CD4-positive, alpha-beta T cell (primary cell): ENCODE measurements around the gene SPOCK1. TPM values are rescaled to one million over a fixed set of nuclear protein-coding genes. Genes with fewer than 3 reads are reported as not detected.

Experiments used
- ATAC-seq: fragments of 200-7000 bp; cut with Tn5 transposase; one replicate; pipeline ENCODE4 v1.10.0; 2022; ENCODE audit warnings: mild to moderate bottlenecking; ENCODE audit not compliant: poor library complexity
- CTCF ChIA-PET: fragments of 350-600 bp; sonication (Branson Sonifier 250); formaldehyde crosslinking; loops from one replicate; lab custom pipeline; 2021; ENCODE audit warnings: antibody characterized with exemption, inconsistent platforms; lab: Charles Lee
- POLR2A ChIA-PET: fragments of 350-600 bp; sonication (Branson Sonifier 250); formaldehyde crosslinking; loops from one replicate; lab custom pipeline; 2021; ENCODE audit warnings: antibody characterized with exemption, inconsistent platforms; lab: Charles Lee
- DNase-seq, 14 experiments: peaks; one replicate each; pipeline ENCODE4 v3.0.0-alpha.2; 2013 to 2020; ENCODE audit warnings: mixed read lengths in 2 of 14
- H3K27ac ChIP-seq, 2 donors: one replicate each; pipeline versions ENCODE4 v1.5.1 to v1.7.0; 2013; ENCODE audit warnings: low read length in 2 of 2, low read depth in 1 of 2, mild to moderate bottlenecking in 1 of 2
- H3K27me3 ChIP-seq, 2 experiments: 1 replicate in 1 of 2; 2 replicates in 1 of 2; pipeline versions ENCODE4 v1.6.1 to v1.7.0; 2013; ENCODE audit warnings: low read length in 2 of 2, control low read depth in 1 of 2, mild to moderate bottlenecking in 1 of 2, moderate library complexity in 1 of 2; ENCODE audit not compliant: insufficient read depth in 2 of 2, control insufficient read depth in 1 of 2
- H3K36me3 ChIP-seq: one replicate; pipeline ENCODE4 v1.6.1; 2013; ENCODE audit warnings: low read length, control low read depth; ENCODE audit not compliant: insufficient read depth
- H3K4me1 ChIP-seq: one replicate; pipeline ENCODE4 v1.6.1; 2013; ENCODE audit warnings: low read length, control low read depth; ENCODE audit not compliant: insufficient read depth
- H3K4me3 ChIP-seq: one replicate; pipeline ENCODE4 v1.5.1; 2013; ENCODE audit warnings: mild to moderate bottlenecking, low read length, moderate library complexity
- H3K9me3 ChIP-seq, 2 experiments: 1 replicate in 1 of 2; 2 replicates in 1 of 2; pipeline versions ENCODE4 v1.6.1 to v1.7.0; 2013; ENCODE audit warnings: low read length in 2 of 2, mild to moderate bottlenecking in 2 of 2, control low read depth in 1 of 2, moderate library complexity in 1 of 2; ENCODE audit not compliant: control insufficient read depth in 1 of 2, insufficient read depth in 1 of 2
- H3K27ac Mint-ChIP-seq: one replicate; pipeline ENCODE4 v1.8.0; 2020; ENCODE audit warnings: mixed read lengths
- H3K27me3 Mint-ChIP-seq: one replicate; pipeline ENCODE4 v1.8.0; 2021; ENCODE audit warnings: mixed read lengths
- H3K36me3 Mint-ChIP-seq: one replicate; pipeline ENCODE4 v1.8.0; 2021; ENCODE audit warnings: low read depth, mixed read lengths
- H3K4me1 Mint-ChIP-seq: one replicate; pipeline ENCODE4 v1.8.0; 2021; ENCODE audit warnings: low read depth, mixed read lengths
- H3K4me3 Mint-ChIP-seq: one replicate; pipeline ENCODE4 v1.8.0; 2020; ENCODE audit warnings: mild to moderate bottlenecking, mixed read lengths
- H3K9me3 Mint-ChIP-seq: one replicate; pipeline ENCODE4 v1.8.0; 2020; ENCODE audit warnings: mixed read lengths
- intact Hi-C, 2 experiments: fragments of 100-400 bp; cut with DNase I in 1 of 2; cut with micrococcal nuclease in 1 of 2; formaldehyde crosslinking; loops; one replicate each; pipeline versions ENCODE4 v1.15.1 to v1.9.0; 2023 to 2025; cut with DNase I, micrococcal nuclease
- total RNA-seq, 174 experiments: library from RNA in 2 of 174; stranded (reverse) in 2 of 174; gene quantifications; one replicate each; pipeline ENCODE4 v1.2.3 and lab custom pipeline; 2021 to 2026
- TF ChIP-seq, protein P1 (sequence below): fragments of 200-600 bp; IDR thresholded peaks from one replicate; pipeline ENCODE4 v1.8.0; 2022; ENCODE audit warnings: antibody characterized with exemption, mild to moderate bottlenecking

Gene SPOCK1
- total RNA-seq, 2 experiments from 2014 or later = not detected

- H3K9me3 ChIP-seq = no peaks in the 10 kb centered on the region
- no peaks in the 10 kb centered on the region for H3K9me3 Mint-ChIP-seq
- H3K27me3 Mint-ChIP-seq = peaks cover 11% of the 10 kb centered on the region
- DNase-seq (no peak), ATAC-seq (no peak)
- ChIA-PET POLR2A (no interaction called here), CTCF (no interaction called here)
- no peaks in the 10 kb centered on the region for H3K4me1 Mint-ChIP-seq
- intact Hi-C loops = no loop called here
- no peak overlapping the region for H3K27ac Mint-ChIP-seq
- H3K36me3 ChIP-seq = no peaks in the 10 kb centered on the region
- H3K4me1 ChIP-seq = no peaks in the 10 kb centered on the region
- H3K36me3 Mint-ChIP-seq = no peaks in the 10 kb centered on the region
- H3K4me3 ChIP-seq = no peak overlapping the region
- TF ChIP-seq, protein P1, sequence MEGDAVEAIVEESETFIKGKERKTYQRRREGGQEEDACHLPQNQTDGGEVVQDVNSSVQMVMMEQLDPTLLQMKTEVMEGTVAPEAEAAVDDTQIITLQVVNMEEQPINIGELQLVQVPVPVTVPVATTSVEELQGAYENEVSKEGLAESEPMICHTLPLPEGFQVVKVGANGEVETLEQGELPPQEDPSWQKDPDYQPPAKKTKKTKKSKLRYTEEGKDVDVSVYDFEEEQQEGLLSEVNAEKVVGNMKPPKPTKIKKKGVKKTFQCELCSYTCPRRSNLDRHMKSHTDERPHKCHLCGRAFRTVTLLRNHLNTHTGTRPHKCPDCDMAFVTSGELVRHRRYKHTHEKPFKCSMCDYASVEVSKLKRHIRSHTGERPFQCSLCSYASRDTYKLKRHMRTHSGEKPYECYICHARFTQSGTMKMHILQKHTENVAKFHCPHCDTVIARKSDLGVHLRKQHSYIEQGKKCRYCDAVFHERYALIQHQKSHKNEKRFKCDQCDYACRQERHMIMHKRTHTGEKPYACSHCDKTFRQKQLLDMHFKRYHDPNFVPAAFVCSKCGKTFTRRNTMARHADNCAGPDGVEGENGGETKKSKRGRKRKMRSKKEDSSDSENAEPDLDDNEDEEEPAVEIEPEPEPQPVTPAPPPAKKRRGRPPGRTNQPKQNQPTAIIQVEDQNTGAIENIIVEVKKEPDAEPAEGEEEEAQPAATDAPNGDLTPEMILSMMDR = no peak
- no peak overlapping the region for H3K27ac ChIP-seq
- H3K27me3 ChIP-seq = no peaks in the 10 kb centered on the region
- H3K4me3 Mint-ChIP-seq = no peak overlapping the region
Measured at GRCh38 chr5:137308311-137308710, 190.8 kb downstream of the SPOCK1 start.

DNA sequence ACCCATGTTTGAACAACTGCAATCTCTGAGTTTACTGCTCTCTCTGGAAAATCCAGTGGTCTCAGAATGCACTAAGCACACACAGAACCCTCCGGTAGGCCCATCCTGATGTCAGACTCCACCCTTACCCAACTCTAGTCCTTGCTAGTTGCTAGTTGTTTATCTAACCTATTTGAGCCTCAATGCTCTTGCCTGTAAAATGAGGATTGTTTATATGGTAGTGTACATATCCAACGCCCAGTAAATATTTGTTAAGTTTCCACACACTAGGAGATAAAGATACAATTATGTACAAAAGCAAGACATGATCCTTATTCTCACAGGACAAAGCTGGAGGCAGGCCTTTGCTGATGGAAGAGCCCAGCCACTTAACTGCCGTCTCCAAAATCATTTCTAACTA lies 192.2 kb downstream of the SPOCK1 start:
- H3K4me1 Mint-ChIP-seq = no peaks in the 10 kb centered on the region
- intact Hi-C loops = no loop called here

GRCh38 chr5:137305971-137306602 lies 193.0 kb downstream of the SPOCK1 start:
- TF ChIP-seq, protein P1 = no peak
- POLR2A ChIA-PET = no interaction called here
- Mint-ChIP-seq H3K36me3 (no peaks in the 10 kb centered on the region), H3K27ac (no peak overlapping the region), H3K27me3 (peaks cover 19% of the 10 kb centered on the region), H3K9me3 (no peaks in the 10 kb centered on the region), H3K4me1 (no peaks in the 10 kb centered on the region), H3K4me3 (no peak overlapping the region)
- no peak for ATAC-seq
- Histone ChIP-seq H3K4me3 (no peak overlapping the region), H3K27me3 (no peaks in the 10 kb centered on the region), H3K4me1 (no peaks in the 10 kb centered on the region), H3K9me3 (no peaks in the 10 kb centered on the region), H3K36me3 (no peaks in the 10 kb centered on the region), H3K27ac (no peak overlapping the region)
- intact Hi-C loops = no loop called here
- no peak for DNase-seq
- CTCF ChIA-PET = no interaction called here

More for the DNA sequence above, 192.2 kb downstream of the SPOCK1 start:
- no peaks in the 10 kb centered on the region for H3K36me3 ChIP-seq
- H3K4me3 ChIP-seq = no peak overlapping the region
- H3K27me3 Mint-ChIP-seq = peaks cover 14% of the 10 kb centered on the region
- DNase-seq (no peak), ATAC-seq (no peak)
- H3K27ac Mint-ChIP-seq = no peak overlapping the region
- ChIA-PET CTCF (no interaction called here), POLR2A (no interaction called here)
- no peaks in the 10 kb centered on the region for H3K9me3 ChIP-seq
- H3K4me1 ChIP-seq = no peaks in the 10 kb centered on the region
- H3K9me3 Mint-ChIP-seq = no peaks in the 10 kb centered on the region
- H3K27me3 ChIP-seq = no peaks in the 10 kb centered on the region
- no peak overlapping the region for H3K4me3 Mint-ChIP-seq
- TF ChIP-seq, protein P1 = no peak
- no peak overlapping the region for H3K27ac ChIP-seq
- no peaks in the 10 kb centered on the region for H3K36me3 Mint-ChIP-seq
